Parietal lobe (tissue), 2 donors: Measurements from ENCODE around the gene HNRNPUL2. TPM values are rescaled to one million over a fixed set of nuclear protein-coding genes. Genes with fewer than 3 reads are reported as not detected.

ENCODE experiments used
- small RNA-seq: library from RNA; depleted of rRNA; stranded (forward); fragments of <200 nt; gene quantifications from one replicate; pipeline ENCODE3, GENCODE V24; 2014; ENCODE audit warnings: low replicate concordance
- total RNA-seq: library from RNA; depleted of rRNA; stranded (reverse); fragments of >200 nt; gene quantifications from one replicate; pipeline ENCODE4 v1.2.3, GENCODE V29; 2014

The HNRNPUL2 gene
- 30.0 TPM for total RNA-seq

GRCh38 chr11:62727165-62727871 lies at the start of gene HNRNPUL2:
Gene HNRNPUL2 (minus strand): TSS chr11:62727457. CDS start chr11:62727156, 301 bp downstream.

GRCh38 chr11:62771144-62772021 lies 44.1 kb upstream of the HNRNPUL2 start, which contains the start of gene TAF6L:
Gene TAF6L (plus strand): TSS chr11:62771396. CDS start chr11:62775784, 4,388 bp downstream.

GRCh38 chr11:62753736-62754603 lies 26.7 kb upstream of the HNRNPUL2 start, which contains the start of gene ZBTB3:
Gene ZBTB3 (minus strand): TSS chr11:62754160. CDS start chr11:62753664, 496 bp downstream.

GRCh38 chr11:62728171-62728988 lies 1.1 kb upstream of the HNRNPUL2 start, which contains the start of gene TTC9C:
Gene TTC9C (plus strand): TSS chr11:62728486. CDS start chr11:62728849, 363 bp downstream.

DNA sequence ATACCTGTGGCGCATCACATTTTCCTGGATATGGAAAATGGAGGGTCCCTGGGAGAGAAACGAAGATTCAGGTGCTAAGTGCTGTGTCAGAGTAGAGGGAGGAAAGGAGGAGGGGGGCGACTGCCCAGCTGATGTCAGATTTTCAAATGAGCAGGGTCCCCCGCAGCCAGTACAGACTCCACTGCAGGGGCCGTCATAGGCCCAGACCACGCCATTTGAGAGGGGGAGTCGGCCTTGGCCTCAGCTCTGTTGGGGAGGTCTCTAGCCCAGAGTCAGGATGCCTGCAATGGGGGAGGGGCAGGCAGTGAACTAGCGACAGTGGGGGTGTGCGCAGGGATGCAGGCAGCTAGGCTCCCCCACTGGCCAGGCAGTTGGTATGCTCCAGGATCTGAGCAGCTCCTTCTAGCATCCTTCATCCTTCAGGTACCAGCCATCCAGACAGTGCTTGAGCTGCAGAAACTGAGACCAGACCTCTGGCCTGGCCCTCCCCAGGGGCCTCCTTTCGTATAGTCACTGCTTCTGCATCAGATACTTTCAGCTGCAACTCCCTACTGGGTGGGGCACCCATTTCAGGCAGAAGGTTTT lies 19.9 kb downstream of the HNRNPUL2 start, which contains the start of the genes BSCL2 and GNG3:
Gene BSCL2, minus strand, starts transcription at position 148 of the 585 bp plus-strand sequence. CDS start 229 bp downstream, outside the sequence.
Gene GNG3, plus strand, starts transcription at position 400 of the 585 bp plus-strand sequence. CDS start 620 bp downstream, outside the sequence.

GRCh38 chr11:62689421-62690183 lies 37.7 kb downstream of the HNRNPUL2 start, which contains the start of gene LRRN4CL:
Gene LRRN4CL (minus strand): TSS chr11:62689530. CDS start chr11:62688508, 1,022 bp downstream.

GRCh38 chr11:62678770-62679696 lies 48.2 kb downstream of the HNRNPUL2 start, which contains the start of gene UBXN1:
Gene UBXN1 (minus strand): TSS chr11:62679073. CDS start chr11:62678923, 150 bp downstream.

DNA sequence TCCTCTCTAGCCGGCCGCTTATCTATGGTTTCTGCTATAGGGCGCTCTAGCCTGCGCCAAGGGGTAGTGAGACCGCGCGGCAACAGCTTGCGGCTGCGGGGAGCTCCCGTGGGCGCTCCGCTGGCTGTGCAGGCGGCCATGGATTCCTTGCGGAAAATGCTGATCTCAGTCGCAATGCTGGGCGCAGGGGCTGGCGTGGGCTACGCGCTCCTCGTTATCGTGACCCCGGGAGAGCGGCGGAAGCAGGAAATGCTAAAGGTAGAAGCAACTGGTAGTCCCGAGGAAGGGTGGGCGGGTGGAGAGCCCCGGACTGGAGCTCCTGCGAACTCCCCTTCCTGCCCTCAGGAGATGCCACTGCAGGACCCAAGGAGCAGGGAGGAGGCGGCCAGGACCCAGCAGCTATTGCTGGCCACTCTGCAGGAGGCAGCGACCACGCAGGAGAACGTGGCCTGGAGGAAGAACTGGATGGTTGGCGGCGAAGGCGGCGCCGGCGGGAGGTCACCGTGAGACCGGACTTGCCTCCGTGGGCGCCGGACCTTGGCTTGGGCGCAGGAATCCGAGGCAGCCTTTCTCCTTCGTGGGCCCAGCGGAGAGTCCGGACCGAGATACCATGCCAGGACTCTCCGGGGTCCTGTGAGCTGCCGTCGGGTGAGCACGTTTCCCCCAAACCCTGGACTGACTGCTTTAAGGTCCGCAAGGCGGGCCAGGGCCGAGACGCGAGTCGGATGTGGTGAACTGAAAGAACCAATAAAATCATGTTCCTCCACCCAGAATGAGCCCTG lies 55.5 kb downstream of the HNRNPUL2 start, which contains the start of the genes LBHD1 and UQCC3:
Gene LBHD1, minus strand, starts transcription at position 660 of the 782 bp plus-strand sequence. CDS start 2,236 bp downstream, outside the sequence.
Gene UQCC3, plus strand, starts transcription at position 66 of the 782 bp plus-strand sequence. Its CDS starts 73 bp downstream, at position 139.

DNA sequence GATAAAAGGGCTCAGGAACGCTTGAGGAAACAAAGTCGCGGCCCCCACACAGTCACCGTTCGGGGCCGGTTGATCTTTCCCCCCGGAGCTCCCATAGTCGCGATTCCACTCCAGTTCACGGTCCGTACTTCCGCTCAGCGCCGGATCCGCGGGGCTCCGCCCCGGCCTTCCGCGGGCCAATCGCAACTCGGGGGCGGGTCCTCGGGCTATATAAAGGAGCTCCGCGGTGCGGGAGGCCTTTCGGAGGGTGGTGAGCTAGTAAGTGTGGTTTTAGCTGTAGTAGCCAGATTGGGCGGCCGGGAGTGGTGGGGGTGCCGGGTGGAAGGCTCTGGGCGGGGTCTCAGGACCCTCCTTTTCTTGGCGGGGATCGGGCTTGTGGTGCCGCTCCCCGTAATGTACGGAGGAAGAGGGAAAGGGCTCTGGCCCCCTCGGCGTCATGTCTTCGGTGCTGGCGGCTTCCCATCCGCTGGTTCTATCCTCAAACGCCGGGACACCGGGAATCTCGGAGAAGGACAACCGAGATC lies 62.1 kb downstream of the HNRNPUL2 start, which contains the start of the genes C11orf98 and CSKMT:
Gene C11orf98, minus strand, starts transcription at position 136 of the 524 bp plus-strand sequence. Its CDS starts 41 bp downstream, at position 95.
Gene CSKMT, plus strand, starts transcription at position 238 of the 524 bp plus-strand sequence. CDS start 568 bp downstream, outside the sequence.

Small RNAs within 50 kb of the gene (small RNA-seq; reads per million reads assigned to genes)
- gene SNORA57: not detected

Other genes starting within 250 kb of the HNRNPUL2 start
- gene AHNAK, start 180.7 kb downstream of the HNRNPUL2 start, total RNA-seq: 13.5 TPM
- gene EEF1G, start 153.6 kb downstream of the HNRNPUL2 start, total RNA-seq: 1,400 TPM
- gene TUT1, start 135.9 kb downstream of the HNRNPUL2 start, total RNA-seq: 7.5 TPM
- gene MTA2, start 125.6 kb downstream of the HNRNPUL2 start, total RNA-seq: 139 TPM
- 5.9 TPM for gene EML3, start 114.7 kb downstream of the HNRNPUL2 start, total RNA-seq
- gene ROM1, start 114.2 kb downstream of the HNRNPUL2 start, total RNA-seq: 0.94 TPM
- 22.5 TPM for gene B3GAT3, start 105.5 kb downstream of the HNRNPUL2 start, total RNA-seq
- gene GANAB, start 80.8 kb downstream of the HNRNPUL2 start, total RNA-seq: 64.8 TPM
- gene INTS5, start 74.2 kb downstream of the HNRNPUL2 start, total RNA-seq: 16.3 TPM
- gene C11orf98, start 62.2 kb downstream of the HNRNPUL2 start, total RNA-seq: 19.7 TPM
- gene CSKMT, start 62.1 kb downstream of the HNRNPUL2 start, total RNA-seq: 8.8 TPM
- 4.1 TPM for gene UQCC3, start 55.8 kb downstream of the HNRNPUL2 start, total RNA-seq
- 5.6 TPM for gene LBHD1, start 55.2 kb downstream of the HNRNPUL2 start, total RNA-seq
- 85.1 TPM for gene UBXN1, start 48.4 kb downstream of the HNRNPUL2 start, total RNA-seq
- 0.31 TPM for gene LRRN4CL, start 37.9 kb downstream of the HNRNPUL2 start, total RNA-seq
- 102 TPM for gene BSCL2, start 20.0 kb downstream of the HNRNPUL2 start, total RNA-seq
- gene GNG3, start 19.8 kb downstream of the HNRNPUL2 start, total RNA-seq: 28.8 TPM
- gene TTC9C, start 1.0 kb upstream of the HNRNPUL2 start, total RNA-seq: 28.2 TPM
- gene ZBTB3, start 26.7 kb upstream of the HNRNPUL2 start, total RNA-seq: 13.8 TPM
- 60.1 TPM for gene POLR2G, start 34.1 kb upstream of the HNRNPUL2 start, total RNA-seq
- gene TAF6L, start 43.9 kb upstream of the HNRNPUL2 start, total RNA-seq: 16.0 TPM
- gene TMEM179B, start 59.9 kb upstream of the HNRNPUL2 start, total RNA-seq: 22.8 TPM
- 15.7 TPM for gene TMEM223, start 64.5 kb upstream of the HNRNPUL2 start, total RNA-seq
- 33.2 TPM for gene NXF1, start 78.0 kb upstream of the HNRNPUL2 start, total RNA-seq
- 40.1 TPM for gene STX5, start 104.6 kb upstream of the HNRNPUL2 start, total RNA-seq
- gene TEX54, start 105.4 kb upstream of the HNRNPUL2 start, total RNA-seq: not detected
- gene WDR74, start 112.1 kb upstream of the HNRNPUL2 start, total RNA-seq: 45.7 TPM
- gene SLC3A2, start 153.4 kb upstream of the HNRNPUL2 start, total RNA-seq: 76.7 TPM
- gene CHRM1, start 193.9 kb upstream of the HNRNPUL2 start, total RNA-seq: 12.8 TPM